Activated T-helper 2 cell treated with anti-CD3 and anti-CD28 coated beads, Interferon-gamma antibody, Interleukin-2, Interleukin-4, amounts not matched to agents 10 μg/mL and 5 μg/mL and 100 μg/mL, durations not matched to agents 14 hours and 24 hours and 36 hours (primary cell): ENCODE results near the gene ABCD4. TPM values are rescaled to one million over a fixed set of nuclear protein-coding genes. Genes with fewer than 3 reads are reported as not detected.

Experiments used
- total RNA-seq: library from RNA; stranded (reverse); gene quantifications from 2 replicates; pipeline ENCODE4 v1.2.3, GENCODE V29; 2022

The ABCD4 gene
- total RNA-seq, 1 donor from 2014 or later, result 46.2 TPM

Other genes with a start within 250 kb of the ABCD4 start
- gene ALDH6A1, start 218.5 kb downstream of the ABCD4 start, total RNA-seq, result 14.8 and 17.6 TPM in 2 replicates
- gene LIN52, start 218.0 kb downstream of the ABCD4 start, total RNA-seq, result 16.7 and 19.0 TPM in 2 replicates
- gene VSX2, start 63.5 kb downstream of the ABCD4 start, total RNA-seq, result not detected in 2 replicates
- gene VRTN, start 45.5 kb upstream of the ABCD4 start, total RNA-seq, result not detected in 2 replicates
- gene SYNDIG1L, start 123.3 kb upstream of the ABCD4 start, total RNA-seq, result not detected in 2 replicates
- 17.8 and 19.2 TPM in 2 replicates for gene NPC2, start 190.4 kb upstream of the ABCD4 start, total RNA-seq
- 23.9 and 25.3 TPM in 2 replicates for gene ISCA2, start 190.8 kb upstream of the ABCD4 start, total RNA-seq